Parathyroid adenoma (tissue), 2 donors: Measurements from ENCODE around the gene COQ8A.

ENCODE experiments used
- H2AFZ ChIP-seq: fragments of 300-600 bp; sonication (generic); one replicate; pipeline ENCODE4 v1.7.0; 2017; ENCODE audit warnings: antibody characterized with exemption, mild to moderate bottlenecking
- H3K27ac ChIP-seq: fragments of 300-600 bp; sonication (generic); one replicate; pipeline ENCODE4 v1.7.0; 2017
- H3K27me3 ChIP-seq: fragments of 300-600 bp; sonication (generic); one replicate; pipeline ENCODE4 v1.7.0; 2017; ENCODE audit warnings: low read length; ENCODE audit not compliant: control insufficient read depth, insufficient read depth
- H3K36me3 ChIP-seq: fragments of 300-600 bp; sonication (generic); one replicate; pipeline ENCODE4 v1.7.0; 2017; ENCODE audit warnings: low read length; ENCODE audit not compliant: control insufficient read depth, insufficient read depth
- H3K4me1 ChIP-seq: fragments of 300-600 bp; sonication (generic); one replicate; pipeline ENCODE4 v1.7.0; 2017; ENCODE audit warnings: control low read depth
- H3K4me2 ChIP-seq: fragments of 300-600 bp; sonication (generic); one replicate; pipeline ENCODE4 v1.7.0; 2017; ENCODE audit warnings: low read length
- H3K4me3 ChIP-seq: fragments of 300-600 bp; sonication (generic); one replicate; pipeline ENCODE4 v1.7.0; 2017; ENCODE audit warnings: low read depth, low read length
- H3K79me2 ChIP-seq: fragments of 300-600 bp; sonication (generic); one replicate; pipeline ENCODE4 v1.7.0; 2017; ENCODE audit warnings: control low read depth
- H3K9ac ChIP-seq: fragments of 300-600 bp; sonication (generic); one replicate; pipeline ENCODE4 v1.7.0; 2017; ENCODE audit warnings: mild to moderate bottlenecking
- H3K9me3 ChIP-seq: fragments of 300-600 bp; sonication (generic); one replicate; pipeline ENCODE4 v1.7.0; 2017; ENCODE audit warnings: low read length; ENCODE audit not compliant: control insufficient read depth
- CTCF ChIP-seq: fragments of 300-600 bp; sonication (generic); IDR thresholded peaks from one replicate; pipeline ENCODE4 v1.7.0; 2017; ENCODE audit warnings: antibody characterized with exemption, mild to moderate bottlenecking
- donor health status: primary hyperparathyroidism.

The COQ8A gene

DNA sequence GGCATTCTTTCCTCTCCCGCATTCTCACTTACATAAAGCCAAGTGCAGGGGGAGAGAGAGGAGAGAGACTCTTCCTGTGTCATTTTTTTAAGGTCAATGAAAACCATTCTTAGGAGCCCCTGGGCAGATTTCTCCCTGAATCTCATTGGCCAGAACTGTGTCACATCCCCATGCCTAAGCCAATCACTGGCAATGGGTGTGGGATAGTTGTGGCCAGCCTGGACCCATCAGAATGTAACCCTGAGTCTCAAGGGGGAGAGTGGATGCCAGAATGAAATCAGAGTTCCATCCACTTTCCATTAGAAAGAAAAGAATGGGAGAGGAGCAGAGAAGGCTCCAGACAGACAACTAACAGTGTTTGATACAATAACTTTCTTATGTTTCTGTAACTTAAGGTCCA is 31.2 kb upstream of the COQ8A start:
- no peak overlapping the region for H3K9ac ChIP-seq
- no peak overlapping the region for H3K27ac ChIP-seq
- no peak overlapping the region for H2AFZ ChIP-seq
- H3K27me3 ChIP-seq, result no peaks in the 10 kb centered on the region
- no peaks in the 10 kb centered on the region for H3K79me2 ChIP-seq
- no peaks in the 10 kb centered on the region for H3K36me3 ChIP-seq
- no peaks in the 10 kb centered on the region for H3K4me1 ChIP-seq
- H3K4me2 ChIP-seq, result no peak overlapping the region
- H3K4me3 ChIP-seq, result no peak overlapping the region
- H3K9me3 ChIP-seq, result no peaks in the 10 kb centered on the region
- TF ChIP-seq CTCF, result no peak

DNA sequence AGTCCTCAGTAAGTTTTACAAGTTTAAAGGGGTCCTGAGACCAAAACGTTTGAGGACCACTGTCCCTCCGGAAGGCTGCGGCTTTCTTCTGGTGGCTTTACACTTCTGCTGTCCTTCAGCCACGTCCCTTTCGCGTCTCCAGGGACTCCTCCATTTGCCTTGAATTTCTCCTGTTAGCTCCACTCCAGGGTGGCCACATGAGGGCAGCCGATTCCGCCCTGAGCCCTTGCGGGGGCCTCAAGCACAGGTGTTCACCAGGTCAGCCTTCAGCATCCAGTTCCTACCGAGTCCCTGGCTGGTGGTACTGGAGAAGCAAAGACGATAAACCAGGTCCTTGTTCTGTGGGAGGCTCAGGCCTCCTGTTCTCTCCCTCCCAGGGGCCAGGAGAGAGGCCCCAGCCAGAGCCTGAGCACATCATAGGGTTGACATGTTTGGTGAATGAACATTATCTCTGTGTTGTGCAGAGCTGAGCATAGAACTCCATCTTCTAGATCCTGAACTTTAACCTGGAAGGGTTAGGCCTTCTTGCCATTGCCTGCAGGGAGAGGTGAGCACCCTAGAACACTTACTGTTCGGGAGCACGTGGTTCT is 27.4 kb upstream of the COQ8A start:
- Histone ChIP-seq H3K27ac (no peak overlapping the region), H3K36me3 (no peaks in the 10 kb centered on the region), H3K4me3 (no peak overlapping the region), H3K79me2 (no peaks in the 10 kb centered on the region), H3K4me1 (no peaks in the 10 kb centered on the region), H3K27me3 (no peaks in the 10 kb centered on the region), H3K4me2 (no peak overlapping the region), H2AFZ (peak overlapping the region; percentile 58), H3K9ac (no peak overlapping the region), H3K9me3 (no peaks in the 10 kb centered on the region)
- peak; percentile 69 for TF ChIP-seq CTCF

GRCh38 chr1:226915672-226915995 is 24.5 kb upstream of the COQ8A start:
- H3K4me2 ChIP-seq, result no peak overlapping the region
- H3K4me1 ChIP-seq, result no peaks in the 10 kb centered on the region
- no peak overlapping the region for H3K4me3 ChIP-seq
- H3K9me3 ChIP-seq, result no peaks in the 10 kb centered on the region
- H3K79me2 ChIP-seq, result no peaks in the 10 kb centered on the region
- H3K36me3 ChIP-seq, result no peaks in the 10 kb centered on the region
- H3K27ac ChIP-seq, result no peak overlapping the region
- no peaks in the 10 kb centered on the region for H3K27me3 ChIP-seq
- no peak overlapping the region for H3K9ac ChIP-seq
- TF ChIP-seq CTCF, result no peak
- no peak overlapping the region for H2AFZ ChIP-seq

DNA sequence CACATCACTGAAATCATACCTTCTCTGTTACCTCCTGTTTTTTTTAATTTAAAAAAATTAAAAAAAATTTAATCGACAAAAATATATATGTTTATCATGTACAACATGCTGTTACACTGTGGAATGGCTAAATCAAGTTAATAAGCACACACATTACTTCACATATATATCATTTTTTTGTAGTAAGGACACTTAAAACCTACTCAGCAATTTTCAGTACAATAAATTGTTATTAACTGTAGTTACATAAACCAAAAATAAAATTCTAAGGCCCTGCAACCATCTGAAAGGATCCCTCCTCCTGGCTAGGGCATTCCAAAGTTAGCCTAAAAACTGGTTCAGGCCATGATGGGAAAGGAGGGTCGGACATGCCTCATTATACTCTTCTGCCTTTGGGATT is 23.6 kb upstream of the COQ8A start:
- Histone ChIP-seq H3K9me3 (no peaks in the 10 kb centered on the region), H3K4me2 (no peak overlapping the region), H3K36me3 (no peaks in the 10 kb centered on the region), H3K27ac (no peak overlapping the region), H3K9ac (no peak overlapping the region), H3K4me3 (no peak overlapping the region), H2AFZ (no peak overlapping the region), H3K4me1 (no peaks in the 10 kb centered on the region), H3K27me3 (no peaks in the 10 kb centered on the region), H3K79me2 (no peaks in the 10 kb centered on the region)
- no peak for TF ChIP-seq CTCF

DNA sequence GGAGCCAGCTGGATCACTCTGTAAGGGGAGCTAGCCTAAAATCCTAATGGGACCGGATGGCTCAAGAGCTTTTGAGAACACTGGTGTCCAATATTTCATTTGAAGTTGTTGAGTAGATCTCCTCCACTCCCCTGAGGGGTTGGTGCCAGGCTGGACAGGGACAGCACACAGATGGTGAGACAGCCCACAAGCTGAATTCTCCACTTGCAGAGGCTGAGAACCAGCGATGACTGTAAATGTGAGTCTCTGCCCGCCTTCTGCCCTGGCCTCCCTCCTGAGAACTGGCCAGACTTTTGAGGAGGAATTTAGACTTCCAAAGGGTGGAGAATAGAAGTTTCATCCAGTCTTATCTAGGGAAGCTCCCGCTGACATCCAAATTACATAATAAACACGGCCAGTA is 20.5 kb upstream of the COQ8A start:
- no peak overlapping the region for H3K27ac ChIP-seq
- no peak for TF ChIP-seq CTCF
- no peak overlapping the region for H3K9ac ChIP-seq
- no peak overlapping the region for H3K4me3 ChIP-seq
- no peaks in the 10 kb centered on the region for H3K79me2 ChIP-seq
- no peak overlapping the region for H2AFZ ChIP-seq
- H3K36me3 ChIP-seq, result no peaks in the 10 kb centered on the region
- no peaks in the 10 kb centered on the region for H3K9me3 ChIP-seq
- no peaks in the 10 kb centered on the region for H3K27me3 ChIP-seq
- no peaks in the 10 kb centered on the region for H3K4me1 ChIP-seq
- no peak overlapping the region for H3K4me2 ChIP-seq
